GDM1 (cell line): ENCODE measurements around the gene CCDC74B.
"Not testable (repeated sequence)": the region's sequence is repeated elsewhere in the genome, so short reads cannot be mapped to it uniquely, and the experiment has no call there.

ENCODE experiments used
- DNase-seq: peaks from one replicate; lab custom pipeline; 2025; lab: John Stamatoyannopoulos, UW

The CCDC74B gene

GRCh38 chr2:130102597-130103363, 42.1 kb downstream of the CCDC74B start:
- DNase-seq = not testable (repeated sequence)
